GM21390 (cell line): ENCODE data around the gene ZYG11A.

Source experiments
- ATAC-seq: cut with Tn5 transposase; IDR thresholded peaks from one replicate; pipeline ENCODE4 v1.9.1; 2021; ENCODE audit not compliant: unreplicated experiment

ZYG11A gene

GRCh38 chr1:52876843-52877242, 34.3 kb downstream of the ZYG11A start:
- ATAC-seq, result no peak

GRCh38 chr1:52877554-52877953, 35.0 kb downstream of the ZYG11A start:
- ATAC-seq, result no peak

GRCh38 chr1:52880206-52880605, 37.6 kb downstream of the ZYG11A start:
- ATAC-seq, result no peak

DNA sequence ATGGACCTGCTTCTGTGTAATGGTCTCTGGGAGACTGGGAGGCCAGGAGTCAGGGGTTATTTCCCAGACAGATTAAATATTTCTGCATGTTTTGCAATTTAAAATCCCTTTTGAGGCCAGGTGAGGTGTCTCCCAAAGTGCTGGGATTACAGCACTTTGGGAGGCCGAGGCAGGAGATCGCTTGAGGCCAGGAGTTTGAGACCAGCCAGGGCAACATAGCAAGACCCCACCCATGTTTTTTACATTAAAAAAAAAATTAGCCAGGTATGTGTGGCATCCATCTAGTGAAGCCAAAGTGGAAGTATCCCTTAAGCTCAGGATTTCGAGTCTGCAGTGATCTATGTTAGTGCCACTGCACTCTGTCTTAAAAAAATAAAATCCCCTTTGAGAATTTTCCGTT, 44.9 kb downstream of the ZYG11A start:
- no peak for ATAC-seq

DNA sequence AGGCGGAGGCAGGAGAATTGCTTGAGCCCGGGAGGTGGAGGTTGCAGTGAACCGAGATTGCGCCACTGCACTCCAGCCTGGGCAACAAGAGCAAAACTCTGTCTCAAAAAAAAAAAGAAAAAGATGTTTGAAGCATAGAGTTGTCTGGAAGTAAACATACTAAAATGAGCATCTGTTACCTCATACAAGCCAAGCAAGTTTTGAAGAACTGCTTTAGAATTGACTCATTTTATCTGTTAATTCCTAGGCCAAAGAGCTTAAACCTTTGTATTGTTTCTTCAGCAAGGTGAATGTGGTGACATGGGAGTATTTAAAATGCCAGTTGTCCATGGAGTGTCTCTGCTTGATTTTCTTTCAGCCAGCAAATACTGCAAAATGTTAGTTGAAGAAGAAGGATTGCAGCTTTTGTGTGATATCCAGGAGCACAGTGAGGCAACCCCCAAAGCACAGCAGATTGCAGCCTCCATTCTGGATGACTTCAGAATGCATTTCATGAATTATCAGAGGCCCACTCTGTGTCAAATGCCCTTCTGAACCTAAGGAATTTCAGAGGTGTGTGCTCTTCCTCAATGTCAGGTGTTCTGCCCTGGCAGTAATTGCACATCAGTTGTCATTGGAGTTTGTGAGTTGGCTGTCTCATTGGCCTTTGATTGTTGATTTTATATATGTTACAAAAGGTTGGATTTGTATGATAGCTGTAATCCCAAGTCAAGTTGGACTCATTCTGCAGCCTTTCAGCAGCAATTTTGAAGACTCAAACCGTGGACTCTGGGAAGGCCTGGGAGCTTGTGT, 50.1 kb downstream of the ZYG11A start:
- ATAC-seq, result no peak

DNA sequence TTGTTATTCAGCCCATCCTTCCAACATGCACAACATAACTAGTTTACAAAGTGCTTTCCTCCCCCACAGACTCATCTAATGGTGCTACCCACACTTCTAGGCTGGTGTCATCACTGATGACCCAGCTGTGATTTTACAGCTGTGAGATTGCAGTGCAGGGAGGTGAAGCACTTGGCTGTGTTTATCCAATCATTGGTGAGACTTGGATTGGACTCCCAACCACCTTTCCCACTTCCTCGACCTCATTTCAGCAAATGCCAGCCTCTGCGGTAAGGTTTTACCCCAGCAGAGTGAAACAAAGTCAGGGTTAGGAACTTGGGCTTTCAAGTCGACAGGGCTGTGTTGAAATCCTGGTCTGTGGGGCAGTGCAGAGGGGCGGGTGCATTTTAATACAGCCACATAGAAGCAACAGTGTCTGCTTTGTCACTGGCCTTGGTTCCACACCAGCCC, 56.9 kb downstream of the ZYG11A start:
- ATAC-seq, result no peak

- ATAC-seq, result no peak
Measured at GRCh38 chr1:52900402-52900801, 57.8 kb downstream of the ZYG11A start.

- no peak for ATAC-seq
Measured at GRCh38 chr1:52901384-52901783, 58.8 kb downstream of the ZYG11A start.

GRCh38 chr1:52904208-52904926, 61.8 kb downstream of the ZYG11A start:
- no peak for ATAC-seq

DNA sequence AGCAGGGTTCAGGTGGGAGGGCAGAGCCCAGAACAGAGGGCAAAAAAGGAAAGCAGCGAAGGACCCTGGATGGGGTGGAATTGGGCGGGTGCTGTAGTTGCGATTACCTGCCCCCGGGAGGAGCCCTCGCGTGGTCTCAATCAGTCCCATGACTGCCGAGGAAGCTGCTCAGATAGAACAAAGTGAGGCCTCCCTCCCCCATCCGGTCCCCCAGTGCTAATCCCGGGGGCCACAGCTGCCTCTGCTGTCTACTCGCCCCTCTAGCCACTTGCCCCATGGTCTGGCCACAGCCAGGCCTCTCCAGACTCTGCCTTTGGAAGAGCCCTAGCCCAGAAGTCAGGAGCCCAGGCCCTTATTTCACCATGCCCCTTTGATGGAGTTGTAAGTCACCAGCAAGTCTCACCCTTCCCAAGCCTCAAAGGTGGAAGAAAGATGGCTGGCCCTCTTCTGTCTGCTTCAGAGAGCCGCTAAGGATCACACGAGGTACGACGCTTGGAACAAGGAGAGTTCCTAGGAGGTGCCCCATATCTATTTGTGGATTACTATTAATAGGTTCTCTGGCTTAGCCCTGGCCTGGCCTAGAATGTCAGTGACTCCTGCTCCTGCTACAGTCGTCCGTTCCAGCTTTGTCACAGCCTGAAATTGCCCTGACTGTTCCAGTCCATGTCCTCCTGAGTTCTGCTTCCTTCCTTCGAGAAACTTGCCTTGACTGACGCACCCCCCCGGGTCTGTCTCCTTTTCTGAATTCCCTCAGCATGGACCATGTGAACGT, 62.6 kb downstream of the ZYG11A start:
- ATAC-seq, result no peak

- no peak for ATAC-seq
Measured at GRCh38 chr1:52906135-52906603, 63.6 kb downstream of the ZYG11A start.

- ATAC-seq, result no peak
Measured at GRCh38 chr1:52907068-52907811, 64.7 kb downstream of the ZYG11A start.

DNA sequence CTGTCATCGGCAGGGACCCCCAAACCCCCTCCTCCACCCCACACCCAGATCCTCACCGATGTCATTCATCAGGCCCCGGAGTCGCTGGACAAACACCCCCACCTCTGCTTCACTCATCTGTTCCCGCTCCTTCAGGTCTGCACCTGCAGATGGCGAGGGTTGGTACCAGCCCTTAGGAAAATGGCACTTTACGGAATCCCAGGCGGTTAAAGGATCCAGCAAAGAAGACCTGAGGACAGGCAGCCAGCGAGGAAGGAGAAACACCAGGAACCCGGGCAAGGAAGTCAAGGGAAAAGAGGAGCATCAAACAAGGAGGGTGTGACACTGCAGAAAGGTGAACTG, 65.2 kb downstream of the ZYG11A start:
- no peak for ATAC-seq

DNA sequence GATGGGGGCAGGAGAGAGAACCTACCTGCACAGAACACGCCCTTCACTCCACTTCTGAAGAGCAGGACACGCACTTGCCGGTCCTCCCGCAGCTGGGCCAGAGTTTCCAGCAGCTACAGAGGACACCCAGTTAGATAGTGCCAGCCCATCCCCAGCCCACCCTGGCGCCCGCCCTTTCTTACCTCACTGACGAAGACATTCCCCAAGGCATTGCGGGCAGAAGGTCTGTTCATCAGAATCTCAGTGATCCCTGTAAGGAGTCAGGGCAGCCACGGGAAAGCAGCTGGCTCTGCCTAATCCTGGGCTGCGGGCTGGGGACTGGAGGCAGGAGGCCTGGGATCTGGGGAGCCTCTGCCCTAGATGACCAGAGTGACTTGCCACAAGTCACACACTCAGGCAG, 69.0 kb downstream of the ZYG11A start:
- ATAC-seq, result no peak

- ATAC-seq, result no peak
Measured at GRCh38 chr1:52913014-52913413, 70.5 kb downstream of the ZYG11A start.

- ATAC-seq, result no peak
Measured at GRCh38 chr1:52913537-52913936, 71.0 kb downstream of the ZYG11A start.

DNA sequence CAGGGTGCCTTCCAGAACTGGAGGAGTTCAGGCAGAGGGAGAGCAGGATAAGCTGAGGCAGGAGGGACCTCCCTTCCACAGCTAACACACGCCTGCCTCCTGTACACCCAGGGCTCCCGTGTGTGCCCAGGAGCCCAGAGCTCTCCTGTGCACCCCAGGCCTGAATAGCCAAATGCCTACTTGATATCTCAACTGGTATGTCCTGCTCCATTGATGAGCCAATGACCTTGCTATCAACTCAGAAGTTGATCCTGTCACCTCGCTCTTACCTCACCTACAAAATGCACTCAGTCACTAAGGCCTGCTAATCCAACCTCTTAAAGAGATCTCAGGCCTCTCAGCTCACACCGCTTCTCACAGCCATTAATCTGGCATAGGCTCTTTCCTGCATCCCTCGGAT, 71.9 kb downstream of the ZYG11A start:
- ATAC-seq, result no peak

- no peak for ATAC-seq
Measured at GRCh38 chr1:52915211-52915854, 72.8 kb downstream of the ZYG11A start.

- no peak for ATAC-seq
Measured at GRCh38 chr1:52915855-52916220, 73.3 kb downstream of the ZYG11A start.

DNA sequence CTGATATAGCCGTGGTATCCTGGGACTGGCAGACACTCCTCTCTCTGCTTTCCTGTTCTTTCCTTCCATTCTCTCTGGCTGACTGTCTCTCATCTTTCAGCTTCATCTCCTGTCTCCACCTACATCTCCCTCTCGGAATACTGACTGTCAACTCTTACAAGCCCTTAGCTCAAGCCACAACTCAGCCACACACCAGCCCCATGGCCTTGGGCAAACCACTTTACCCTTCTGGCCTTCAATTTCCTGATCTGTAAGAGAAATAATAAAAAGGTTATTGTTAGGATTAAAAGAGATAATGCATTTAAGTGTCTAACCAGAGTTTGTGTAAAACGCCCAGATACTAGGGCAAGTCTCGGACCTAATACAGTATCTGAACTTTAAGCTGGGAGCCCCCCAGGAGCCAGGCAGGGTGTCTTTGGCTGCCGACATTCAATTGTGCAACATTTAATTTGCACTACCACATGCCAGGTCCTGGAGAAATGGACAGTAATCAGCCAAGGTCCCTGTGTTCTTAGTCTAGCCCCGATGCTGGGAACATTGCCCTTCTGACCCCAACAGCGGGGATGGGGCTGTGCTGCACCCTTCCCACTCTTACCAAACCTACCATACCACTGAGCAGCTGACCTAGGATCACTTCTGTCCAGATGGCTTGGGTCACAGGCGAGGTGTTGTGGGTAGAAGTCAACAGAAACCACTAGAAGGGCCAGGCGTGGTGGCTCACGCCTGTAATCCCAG, 73.8 kb downstream of the ZYG11A start:
- ATAC-seq, result no peak
